GM18507 (cell line): ENCODE results near the gene IP6K1.
"Not testable (repeated sequence)": the region's sequence is repeated elsewhere in the genome, so short reads cannot be mapped to it uniquely, and the experiment has no call there.

Experiments
- DNase-seq: peaks from one replicate; pipeline ENCODE4 v3.0.0; 2011; ENCODE audit warnings: low read depth; ENCODE audit not compliant: insufficient read length; ENCODE audit errors: extremely low spot score
- FAIRE-seq: peaks from 2 replicates; lab custom pipeline; 2011; peaks lifted over from hg19 to GRCh38; lab: Jason Lieb, UNC

The IP6K1 gene

DNA sequence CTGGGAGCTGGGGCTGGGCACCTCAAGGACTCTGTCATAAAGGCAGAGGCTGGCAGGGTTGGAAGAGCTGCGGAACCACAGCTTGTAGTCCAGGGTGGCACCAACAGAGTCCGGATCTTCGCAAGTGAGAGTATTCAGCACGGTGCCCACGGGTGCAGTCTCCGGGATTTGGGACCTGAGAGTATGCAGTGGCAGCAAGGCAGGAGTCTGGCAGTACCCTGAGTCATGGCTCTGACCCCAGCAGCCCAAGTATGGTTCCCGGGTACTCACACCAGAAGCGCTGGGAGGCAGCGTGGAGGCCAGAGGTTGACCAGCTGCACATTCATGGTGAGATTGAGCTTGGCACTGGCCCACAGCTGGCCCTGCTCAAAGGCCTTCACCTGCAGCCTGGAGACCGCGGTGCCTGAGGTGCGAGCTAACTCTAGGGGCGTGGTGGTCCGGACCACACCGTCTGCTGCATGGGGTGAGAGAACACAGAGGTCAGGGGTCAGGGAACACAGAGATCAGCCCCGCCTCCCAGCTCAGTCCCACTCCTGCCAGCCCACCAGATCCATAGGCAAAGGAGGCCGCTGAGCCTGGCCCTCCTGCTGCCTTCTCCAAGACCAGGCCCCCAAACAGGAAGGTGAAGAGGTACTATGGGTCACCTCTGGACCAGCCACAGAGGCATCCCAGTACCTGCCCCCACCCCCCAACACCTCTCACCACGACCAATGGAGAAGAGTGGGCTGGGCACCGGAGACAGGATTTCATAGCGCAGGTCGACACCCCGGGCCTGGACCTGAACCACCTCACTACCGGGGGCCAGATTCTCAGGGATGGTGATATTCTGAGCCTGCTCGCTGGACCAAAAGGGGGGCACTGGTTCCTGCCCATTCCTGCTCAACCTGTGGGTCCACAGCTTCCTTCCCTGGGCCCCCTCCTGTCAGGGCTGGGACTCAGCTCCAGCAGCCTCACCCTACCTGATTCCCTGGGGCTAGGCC, 8.9 kb upstream of the IP6K1 start:
- DNase-seq = no peak
- no peak for FAIRE-seq

GRCh38 chr3:49794431-49794830, 8.1 kb upstream of the IP6K1 start:
- no peak for DNase-seq
- FAIRE-seq = no peak

DNA sequence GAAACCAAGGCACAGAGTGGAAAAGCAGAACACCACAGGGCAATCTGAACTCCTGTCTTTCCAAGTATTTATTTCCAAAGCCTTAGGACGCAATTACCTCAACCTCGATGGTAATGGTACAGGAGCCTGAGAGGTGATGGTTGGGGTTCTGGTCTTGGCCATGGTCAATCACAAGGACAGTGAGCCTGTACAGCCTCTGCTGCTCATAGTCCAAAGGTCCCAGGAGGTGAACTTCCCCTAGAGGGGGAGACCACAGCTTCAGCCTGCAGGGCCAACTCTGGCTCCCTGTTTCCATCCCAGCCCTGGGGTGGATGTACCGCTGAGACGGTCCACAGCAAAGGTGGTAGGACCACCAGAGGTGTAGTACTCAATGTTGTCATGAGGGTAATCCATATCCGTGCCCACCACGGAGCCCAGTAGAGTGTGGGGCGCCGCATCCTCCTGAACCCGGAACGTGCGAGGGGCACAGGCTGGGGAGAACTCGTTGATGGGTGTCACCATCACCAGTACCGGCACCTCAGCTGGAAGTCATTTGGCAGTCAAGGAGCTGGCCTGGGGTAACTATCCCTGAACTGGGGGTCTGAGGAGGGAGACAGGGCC, 7.2 kb upstream of the IP6K1 start:
- FAIRE-seq (no peak), DNase-seq (no peak)

DNA sequence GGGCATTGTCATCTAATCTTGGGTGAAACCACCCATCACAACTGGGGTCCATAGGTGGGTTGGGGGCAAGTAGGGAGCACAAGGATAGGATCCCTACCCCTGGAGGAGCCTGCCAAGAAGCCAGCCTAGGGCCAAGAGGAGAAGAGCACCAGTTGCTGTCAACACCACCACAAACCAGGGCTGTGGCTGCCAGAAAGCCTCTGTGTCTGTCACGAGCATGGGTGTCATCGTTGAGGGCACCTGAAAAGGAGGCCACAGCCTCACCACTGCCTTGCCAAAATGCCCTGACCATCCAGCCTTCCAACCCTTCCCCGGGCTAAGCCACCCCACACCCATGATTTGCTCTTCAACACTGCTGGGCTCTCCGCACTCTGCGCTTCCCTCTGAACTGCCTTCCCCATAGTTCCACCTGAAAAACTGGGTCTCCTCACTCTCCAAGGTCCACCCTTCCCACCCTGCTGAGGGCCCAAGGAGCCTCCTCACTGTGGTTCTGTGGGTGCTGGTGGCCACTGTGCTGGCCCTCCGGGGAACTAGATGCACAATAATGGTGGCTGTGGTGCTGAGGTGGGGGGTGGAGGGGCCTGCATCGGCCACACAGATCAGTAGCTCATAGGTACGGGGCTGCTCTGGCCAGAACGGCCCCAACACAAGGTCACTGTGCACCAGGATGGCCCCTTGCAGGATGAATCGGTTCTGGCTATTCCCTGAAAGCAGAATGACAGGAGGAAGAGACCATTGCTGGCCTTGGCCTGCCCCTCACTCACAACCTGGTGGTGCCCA, 6.2 kb upstream of the IP6K1 start:
- FAIRE-seq = no peak

DNA sequence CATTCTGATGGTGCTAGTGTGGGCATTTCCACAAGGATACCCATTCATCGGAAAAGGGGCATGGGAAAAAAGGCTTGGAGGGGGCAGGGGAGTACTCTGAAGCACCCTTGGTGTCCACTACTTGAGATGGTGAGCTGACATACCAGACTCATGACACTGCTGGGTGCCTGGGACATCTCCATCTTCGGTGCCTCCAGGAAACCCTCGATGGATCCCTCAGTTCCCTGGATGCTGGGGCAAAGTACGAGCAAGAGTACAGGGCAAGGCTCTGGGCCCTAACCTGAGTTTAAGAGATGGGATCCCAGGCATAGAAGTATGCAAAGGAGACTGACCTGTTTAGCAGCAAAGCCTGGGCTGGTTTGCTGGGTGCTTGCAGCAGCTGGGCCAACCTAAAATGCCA, 5.2 kb upstream of the IP6K1 start:
- DNase-seq = no peak
- FAIRE-seq = no peak

More for the DNA sequence above, 6.2 kb upstream of the IP6K1 start:
- no peak for DNase-seq

DNA sequence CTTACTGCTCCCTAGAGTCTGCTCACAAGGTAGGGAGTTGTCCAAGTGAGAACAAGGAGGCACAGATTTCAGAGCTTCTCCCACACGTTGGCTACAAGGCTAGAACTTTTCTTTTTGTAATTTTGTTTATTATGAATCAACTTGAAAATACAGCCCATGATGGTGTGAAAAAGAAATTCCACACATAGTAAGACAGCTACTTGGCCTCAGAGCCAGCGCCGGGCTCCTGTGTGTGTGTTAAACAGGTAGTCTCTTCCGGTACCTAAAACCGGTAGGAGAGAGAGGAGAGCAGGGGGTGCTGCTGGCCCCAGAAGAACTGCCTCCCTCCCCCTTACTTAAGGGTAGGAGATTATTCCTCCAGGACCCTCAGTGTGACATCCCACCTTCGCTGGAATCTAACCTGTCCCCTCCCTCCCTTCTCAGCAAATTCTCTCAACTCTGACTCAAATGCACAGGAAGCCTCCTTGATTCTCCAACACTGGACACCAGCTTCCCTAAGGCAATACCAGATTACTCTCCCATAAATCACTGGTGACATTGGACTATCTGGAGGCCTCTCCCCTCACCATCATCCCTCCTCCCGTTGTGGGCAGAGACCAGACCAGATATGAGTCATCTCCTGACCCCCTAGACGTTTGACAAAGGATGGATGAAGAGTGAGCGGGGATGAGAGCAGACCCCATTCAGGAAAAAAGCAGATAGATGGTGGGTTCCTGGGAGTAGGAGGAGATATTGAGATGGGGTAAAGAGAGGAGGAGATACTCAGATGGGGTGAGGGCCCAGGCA, 4.5 kb upstream of the IP6K1 start:
- FAIRE-seq = no peak
- no peak for DNase-seq

- DNase-seq (no peak), FAIRE-seq (no peak)
Measured at GRCh38 chr3:49788056-49788455, 1.7 kb upstream of the IP6K1 start.

GRCh38 chr3:49787536-49787935, 1.2 kb upstream of the IP6K1 start:
- FAIRE-seq (no peak), DNase-seq (no peak)

DNA sequence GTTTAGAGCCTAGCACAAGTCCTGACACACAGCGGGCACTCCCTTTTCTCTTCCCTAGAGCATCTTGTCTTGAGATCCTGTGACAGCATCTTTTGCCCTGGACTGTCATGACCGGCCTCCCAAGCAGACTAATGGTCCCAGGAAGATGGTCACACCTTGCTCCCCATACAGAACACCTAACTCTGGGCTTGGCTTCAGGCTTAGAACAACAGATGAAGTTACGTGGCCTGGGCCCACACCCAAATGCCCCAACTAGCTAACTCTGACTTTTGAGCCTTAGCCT, 781 bp upstream of the IP6K1 start:
- FAIRE-seq (peak; percentile 52), DNase-seq (no peak)

GRCh38 chr3:49785565-49786356, 581 bp downstream of the IP6K1 start:
- FAIRE-seq (peak; percentile 53), DNase-seq (no peak)

DNA sequence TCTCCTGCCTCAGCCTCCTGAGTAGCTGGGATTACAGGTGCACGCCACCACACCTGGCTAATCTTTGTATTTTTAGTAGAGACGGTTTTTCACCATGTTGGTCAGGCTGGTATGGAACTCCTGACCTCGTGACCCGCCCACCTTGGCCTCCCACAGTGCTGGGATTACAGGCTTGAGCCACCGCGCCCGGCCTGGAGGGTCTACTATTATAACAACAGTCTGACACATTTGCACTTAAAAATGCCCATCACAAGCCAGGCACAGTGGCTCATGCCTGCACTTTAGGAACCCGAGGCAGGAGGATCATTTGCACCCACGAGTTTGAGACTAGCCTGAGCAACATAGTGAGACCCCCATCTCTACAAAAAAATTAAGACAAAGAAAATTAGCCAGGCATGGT, 4.1 kb downstream of the IP6K1 start:
- DNase-seq, FAIRE-seq: not testable (repeated sequence)

DNA sequence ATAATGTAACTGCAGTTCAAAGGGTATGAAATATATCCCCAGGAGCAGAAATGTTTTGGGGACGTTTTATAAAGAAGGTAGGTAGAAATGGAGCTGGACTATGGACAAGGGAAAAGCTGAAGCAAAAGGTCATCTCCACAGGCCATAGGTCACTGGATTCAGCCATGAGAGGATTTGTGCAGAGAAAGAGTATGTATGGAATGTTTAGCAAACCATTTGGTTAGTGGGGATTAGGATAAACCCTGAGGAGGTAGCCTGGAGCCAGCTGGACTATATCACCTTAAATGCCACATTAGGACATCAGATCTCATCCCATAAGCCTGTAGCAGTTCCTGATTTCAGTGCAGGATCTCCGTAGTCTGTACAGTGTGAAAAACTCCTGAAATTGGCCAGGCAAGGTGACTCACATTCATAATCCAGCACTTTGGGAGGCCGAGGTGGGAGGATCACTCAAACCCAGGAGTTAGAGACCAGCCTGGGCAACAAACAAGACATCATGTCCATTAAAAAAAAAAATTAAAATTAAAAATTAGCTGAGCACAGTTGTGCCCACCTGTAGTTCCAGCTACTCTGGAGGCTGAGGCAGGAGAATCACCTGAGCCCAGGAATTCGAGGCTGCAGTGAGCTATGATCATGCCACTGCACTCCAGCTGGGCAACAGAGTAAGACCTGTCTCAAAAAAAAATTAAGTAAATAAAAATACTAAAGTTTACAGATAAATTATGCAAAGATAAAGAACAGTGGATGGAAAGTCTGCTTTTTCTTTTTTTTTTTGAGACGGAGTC, 4.7 kb downstream of the IP6K1 start:
- DNase-seq (no peak), FAIRE-seq (no peak)

DNA sequence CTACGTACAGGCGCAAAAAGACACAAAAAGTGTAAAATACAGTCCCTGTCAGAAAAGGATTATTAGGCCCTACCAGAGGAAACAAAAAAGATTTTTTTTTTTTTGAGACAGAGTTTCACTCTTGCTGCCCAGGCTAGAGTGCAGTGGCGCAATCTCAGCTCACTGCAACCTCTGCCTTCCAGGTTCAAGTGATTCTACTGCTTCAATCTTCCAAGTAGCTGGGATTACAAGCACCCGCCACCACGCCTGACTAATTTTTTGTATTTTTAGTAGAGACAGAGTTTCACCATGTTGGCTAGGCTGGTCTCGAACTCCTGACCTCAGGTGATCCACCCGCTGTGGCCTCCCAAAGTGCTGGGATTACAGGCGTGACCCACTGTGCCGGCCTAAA, 5.4 kb downstream of the IP6K1 start:
- FAIRE-seq, DNase-seq: not testable (repeated sequence)

- FAIRE-seq (no peak), DNase-seq (no peak)
Measured at GRCh38 chr3:49780080-49780974, 6.0 kb downstream of the IP6K1 start.

GRCh38 chr3:49779358-49780079, 6.8 kb downstream of the IP6K1 start:
- FAIRE-seq = no peak
- DNase-seq = no peak

DNA sequence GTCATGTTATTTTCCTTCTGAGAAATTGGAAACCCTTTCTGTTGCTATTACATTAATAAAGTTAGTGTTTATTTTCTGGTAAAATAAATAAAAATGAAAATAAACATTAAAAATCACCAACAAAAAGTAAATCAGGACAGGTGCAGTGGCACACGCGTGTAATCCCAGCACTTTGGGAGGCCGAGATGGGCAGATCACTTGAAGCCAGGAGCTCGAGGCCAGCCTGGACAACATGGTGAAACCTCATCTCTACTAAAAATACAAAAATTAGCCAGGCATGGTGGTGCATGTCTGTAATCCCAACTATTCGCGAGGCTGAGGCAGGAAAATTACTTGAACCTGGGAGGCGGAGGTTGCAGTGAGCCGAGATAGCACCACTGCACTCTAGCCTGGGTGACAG, 10.2 kb downstream of the IP6K1 start:
- FAIRE-seq, DNase-seq: not testable (repeated sequence)

GRCh38 chr3:49775538-49775937, 10.8 kb downstream of the IP6K1 start:
- DNase-seq (no peak), FAIRE-seq (no peak)
